Stimulated activated CD8-positive, alpha-beta memory T cell treated with anti-CD3 and anti-CD28 coated beads, Interleukin-15, amount 100 ng/mL, for 24 hours (primary cell): ENCODE data around the gene SLC1A7.
"Not testable (repeated sequence)": the region's sequence is repeated elsewhere in the genome, so short reads cannot be mapped to it uniquely, and the experiment has no call there.

Source experiments
- DNase-seq: peaks from one replicate; pipeline ENCODE4 v3.0.0-alpha.2; 2020; ENCODE audit warnings: low read depth

SLC1A7 gene

DNA sequence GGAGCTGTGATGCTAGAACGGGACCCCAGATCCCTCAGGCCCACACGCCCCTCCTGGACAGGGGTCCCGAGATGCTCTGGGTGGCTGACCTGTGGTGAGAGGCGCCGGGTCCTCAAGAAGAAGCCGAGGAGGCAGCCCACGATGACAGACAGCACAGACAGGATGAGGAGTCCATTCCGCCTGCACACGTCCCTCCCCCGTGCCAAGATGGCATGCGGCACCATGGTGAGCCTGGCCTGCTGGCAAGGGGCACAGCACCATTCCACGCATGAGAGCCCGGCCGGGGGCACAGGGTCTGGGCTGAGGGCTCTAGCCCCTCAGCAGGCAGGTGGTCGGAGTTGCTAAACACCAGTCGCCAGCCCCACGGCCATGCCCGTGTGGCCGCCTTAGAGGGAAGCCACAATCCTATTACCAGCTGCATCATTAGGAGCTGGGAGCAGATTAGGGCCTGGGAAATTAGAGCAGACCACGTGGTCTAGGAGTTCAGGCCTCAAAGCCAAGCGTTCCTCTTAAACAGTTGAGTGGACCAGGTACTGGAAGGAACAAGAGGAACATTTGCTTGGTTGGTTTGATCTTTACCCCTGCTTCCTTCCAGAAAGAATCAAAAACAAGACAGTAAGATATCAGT is at the start of gene SLC1A7:
TSS of gene SLC1A7 (minus strand) at position 413 of the 628 bp plus-strand sequence. CDS start at position 224, 189 bp downstream.
- no peak for DNase-seq

DNA sequence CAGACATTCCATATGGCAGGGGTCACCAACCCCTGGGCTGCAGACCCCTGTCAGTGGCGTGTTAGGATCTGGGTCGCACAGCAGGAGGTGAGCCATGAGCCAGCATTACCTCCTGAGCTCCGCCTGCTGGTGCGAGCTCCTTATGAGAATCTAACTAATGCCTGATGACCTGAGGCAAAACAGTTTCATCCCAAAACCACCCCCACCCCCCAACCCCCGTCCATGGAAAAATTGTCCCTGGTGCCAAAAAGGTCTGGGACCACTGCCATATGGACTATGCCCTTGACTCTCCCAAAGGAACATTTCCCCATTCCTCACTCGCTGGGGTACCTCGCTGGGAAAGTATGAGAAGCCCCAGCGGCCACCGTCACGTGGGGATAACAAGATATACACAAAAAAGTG is 47.8 kb upstream of the SLC1A7 start:
- DNase-seq, result no peak

DNA sequence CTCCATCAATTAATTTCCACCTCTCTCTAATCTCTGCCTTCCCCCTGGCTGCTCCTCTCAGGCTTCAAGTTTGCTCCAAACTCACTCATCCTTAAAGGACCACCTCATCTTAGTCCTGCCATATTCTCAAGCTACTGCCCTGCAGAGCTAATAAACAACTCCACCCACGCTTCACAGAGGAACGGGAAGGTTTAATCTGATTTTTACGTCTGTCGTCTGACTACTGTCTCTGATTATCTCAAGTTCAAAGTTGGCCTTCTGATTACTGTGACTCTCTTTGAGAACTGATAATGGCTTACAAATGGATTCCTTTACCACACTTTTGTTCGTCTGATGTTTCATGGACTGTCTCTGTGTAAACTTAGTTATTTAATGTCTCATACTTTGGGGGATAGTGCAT is 46.6 kb upstream of the SLC1A7 start:
- no peak for DNase-seq

DNA sequence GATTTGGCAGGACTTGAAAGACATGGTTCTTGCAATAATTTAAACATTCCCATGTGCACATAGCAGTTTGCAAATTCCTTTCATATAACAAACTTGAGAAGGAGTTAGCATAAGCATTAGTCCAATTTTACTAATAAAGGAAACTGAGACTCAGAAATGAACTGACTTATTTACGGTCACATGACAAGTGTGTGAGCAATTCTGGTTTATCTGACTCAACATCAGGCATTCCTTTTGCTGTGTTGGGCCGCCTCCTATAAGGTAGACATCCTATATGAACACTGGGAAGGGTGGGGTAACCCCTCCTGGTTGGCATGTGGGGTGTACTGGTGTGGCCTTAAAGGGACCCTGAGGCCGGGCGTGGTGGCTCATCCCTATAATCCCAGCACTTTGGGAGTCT is 45.7 kb upstream of the SLC1A7 start:
- no peak for DNase-seq

DNA sequence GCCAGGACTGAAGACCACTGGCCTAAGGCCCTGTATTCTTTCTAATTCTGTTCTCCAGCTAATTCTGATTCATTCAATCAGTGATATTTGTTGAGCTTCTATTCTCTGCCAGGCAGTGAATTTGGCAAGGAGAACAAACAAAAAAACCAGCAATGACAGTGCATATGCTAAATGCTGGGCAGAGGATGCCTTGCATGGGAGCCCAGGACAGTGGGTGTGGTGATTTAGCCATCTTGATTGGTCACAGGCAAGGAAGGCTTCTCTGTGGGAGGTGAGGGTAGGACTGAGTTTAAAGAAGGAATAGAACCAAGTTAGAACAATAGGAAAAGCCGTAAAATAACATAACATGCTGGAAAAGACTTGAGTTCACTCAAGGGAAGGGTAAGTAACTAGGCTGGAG is 45.0 kb upstream of the SLC1A7 start:
- no peak for DNase-seq

DNA sequence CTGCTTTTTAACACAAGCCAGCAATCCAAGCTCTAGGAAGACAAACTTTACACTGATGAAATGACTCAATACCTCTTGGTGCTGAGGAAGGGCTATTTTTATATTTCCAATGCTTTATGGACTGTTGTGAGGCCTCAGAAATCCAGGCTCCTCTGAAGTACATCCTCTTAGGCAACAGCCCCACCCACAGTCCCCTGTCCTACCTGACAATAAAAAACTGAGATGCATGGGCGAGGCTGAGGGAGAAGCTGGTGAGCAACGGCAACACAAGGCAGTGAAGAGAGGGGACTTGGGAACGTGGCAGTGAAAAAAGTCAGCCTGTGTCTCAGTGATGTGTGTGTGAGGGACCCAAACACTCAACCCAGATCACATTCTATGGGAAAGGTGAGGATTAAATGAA is 44.1 kb upstream of the SLC1A7 start:
- DNase-seq, result no peak

DNA sequence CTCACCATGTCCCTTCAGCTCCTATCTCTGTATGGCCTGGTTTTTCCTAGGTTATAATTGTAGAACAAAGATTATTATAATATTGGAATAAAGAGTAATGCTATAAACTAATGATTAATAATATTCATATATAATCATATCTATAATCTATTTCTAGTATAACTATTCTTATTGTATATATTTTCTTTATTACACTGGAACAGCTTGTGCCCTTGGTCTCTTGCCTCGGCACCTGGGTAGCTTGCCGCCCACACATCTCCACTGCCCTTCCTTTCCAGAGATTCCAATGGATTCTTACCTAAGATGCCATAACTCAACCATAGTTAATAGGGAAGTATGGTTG is 43.5 kb upstream of the SLC1A7 start:
- DNase-seq, result not testable (repeated sequence)

DNA sequence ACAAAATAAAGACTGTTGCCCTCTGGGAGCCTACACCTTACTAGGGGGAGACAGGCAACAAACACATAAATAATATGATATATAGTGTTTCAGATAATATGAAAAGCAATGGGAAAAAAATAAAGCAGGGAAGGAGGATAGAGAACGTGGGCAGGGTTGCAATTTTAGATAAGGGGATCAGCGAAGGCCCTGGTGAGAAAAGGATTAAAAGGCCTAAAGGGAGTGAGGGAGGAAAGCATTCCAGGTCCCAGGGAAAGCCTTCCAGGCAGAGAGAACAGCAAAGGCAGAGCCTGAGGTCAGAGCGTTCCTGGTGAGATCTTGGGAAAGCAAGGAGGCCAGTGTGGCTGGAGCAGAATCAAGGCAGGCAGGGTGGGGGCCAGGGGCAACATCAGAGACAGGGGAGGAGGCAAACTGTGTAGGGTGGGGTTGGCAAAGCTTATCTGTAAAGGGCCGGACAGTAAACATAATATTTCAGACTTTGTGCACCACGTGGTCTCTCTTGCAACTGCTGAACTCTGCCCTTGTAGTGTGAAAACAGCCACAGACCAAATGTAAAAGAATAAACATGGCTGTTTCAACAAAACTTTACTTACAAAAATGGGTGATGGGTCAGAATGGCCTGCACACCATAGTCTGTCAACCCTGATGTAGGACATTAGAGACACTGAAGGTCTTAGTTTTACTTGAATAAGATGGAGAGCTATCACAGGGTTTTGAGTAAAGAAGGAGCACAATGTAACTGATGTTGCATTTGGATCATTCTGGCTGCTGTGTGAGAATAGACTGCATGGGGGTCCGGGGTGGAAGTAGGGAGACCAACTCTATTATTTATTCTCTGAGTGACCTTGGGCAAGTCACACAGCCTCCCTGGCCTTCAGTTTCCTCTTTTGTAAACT is 40.9 kb upstream of the SLC1A7 start:
- DNase-seq, result no peak

DNA sequence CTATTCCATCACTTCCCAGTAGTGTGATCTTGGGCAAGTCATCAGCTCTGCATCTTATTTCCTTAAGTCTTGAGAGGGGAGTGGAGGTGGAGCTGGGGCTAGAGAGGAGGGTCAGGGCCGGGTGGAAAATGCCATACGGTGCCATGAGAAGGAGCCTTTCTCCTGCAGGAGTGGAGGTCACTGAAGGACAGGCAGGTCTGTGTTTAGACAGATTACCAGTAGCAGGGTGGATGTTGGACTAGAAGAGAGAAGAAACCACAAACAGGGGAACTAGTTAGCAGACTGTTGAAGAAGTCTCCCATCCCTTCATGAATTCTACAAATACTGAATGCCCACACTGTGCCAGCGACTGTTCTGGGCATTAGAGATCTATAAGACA is 40.3 kb upstream of the SLC1A7 start:
- DNase-seq, result no peak

DNA sequence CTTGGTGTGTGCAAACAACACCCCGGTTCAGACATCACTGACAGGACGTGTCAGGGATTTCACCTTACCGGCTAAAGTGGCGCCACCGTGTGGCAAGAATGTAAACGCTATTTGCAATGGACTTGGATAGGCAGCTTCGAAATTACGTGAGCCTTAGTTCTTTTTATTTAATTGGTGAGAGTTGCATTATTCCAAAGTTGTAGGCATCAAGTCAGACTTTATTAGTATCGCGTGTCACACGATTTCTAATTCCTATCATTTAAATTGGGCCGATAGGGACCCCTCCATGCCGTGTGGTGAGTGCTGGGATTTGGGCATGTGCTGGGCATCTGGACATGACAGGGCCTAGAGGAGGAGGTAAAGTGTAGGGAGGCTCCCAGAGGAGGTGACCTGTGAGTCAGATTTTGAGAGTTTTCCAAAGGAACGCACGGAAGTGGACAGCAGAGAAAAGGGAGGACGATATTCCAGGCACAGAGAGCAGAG is 39.7 kb upstream of the SLC1A7 start:
- peak; percentile 70 for DNase-seq

DNA sequence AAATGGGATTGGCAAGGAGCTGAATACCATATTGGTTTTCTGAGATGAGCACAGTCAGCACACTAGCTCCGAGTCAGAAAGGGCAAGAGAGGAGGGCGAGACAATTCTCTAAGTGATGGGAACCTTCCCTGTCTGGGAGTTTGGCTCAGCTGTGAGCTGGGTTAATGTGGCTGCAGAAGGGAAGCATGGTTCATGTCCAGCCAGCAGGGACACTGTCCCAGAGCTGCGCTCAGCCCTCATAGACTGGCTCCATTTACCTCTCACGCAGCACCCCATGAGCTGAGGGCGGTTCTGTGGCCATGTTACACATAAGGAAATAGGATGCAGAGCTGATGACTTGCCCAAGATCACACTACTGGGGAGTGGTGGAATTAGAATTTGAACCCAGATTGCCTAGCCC is 38.5 kb upstream of the SLC1A7 start:
- no peak for DNase-seq

DNA sequence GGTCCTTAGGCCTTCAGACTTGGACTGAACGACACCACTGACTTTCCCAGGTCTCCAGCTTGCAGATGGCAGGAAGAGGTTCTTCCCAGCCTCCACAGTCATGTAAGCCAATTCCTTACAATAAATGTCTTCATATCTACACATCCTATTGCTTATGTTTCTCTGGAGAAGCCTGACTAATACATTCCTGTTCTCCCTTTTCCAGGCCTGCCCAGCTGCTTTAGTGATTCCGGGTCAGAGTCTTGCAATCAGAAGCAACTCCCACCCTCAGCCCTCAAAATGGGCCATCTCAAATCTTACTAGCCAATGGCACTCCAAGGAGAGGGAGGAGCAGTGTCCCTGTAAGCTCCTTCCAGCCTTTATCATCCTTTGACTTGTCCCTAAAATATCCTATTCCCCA is 37.8 kb upstream of the SLC1A7 start:
- no peak for DNase-seq

DNA sequence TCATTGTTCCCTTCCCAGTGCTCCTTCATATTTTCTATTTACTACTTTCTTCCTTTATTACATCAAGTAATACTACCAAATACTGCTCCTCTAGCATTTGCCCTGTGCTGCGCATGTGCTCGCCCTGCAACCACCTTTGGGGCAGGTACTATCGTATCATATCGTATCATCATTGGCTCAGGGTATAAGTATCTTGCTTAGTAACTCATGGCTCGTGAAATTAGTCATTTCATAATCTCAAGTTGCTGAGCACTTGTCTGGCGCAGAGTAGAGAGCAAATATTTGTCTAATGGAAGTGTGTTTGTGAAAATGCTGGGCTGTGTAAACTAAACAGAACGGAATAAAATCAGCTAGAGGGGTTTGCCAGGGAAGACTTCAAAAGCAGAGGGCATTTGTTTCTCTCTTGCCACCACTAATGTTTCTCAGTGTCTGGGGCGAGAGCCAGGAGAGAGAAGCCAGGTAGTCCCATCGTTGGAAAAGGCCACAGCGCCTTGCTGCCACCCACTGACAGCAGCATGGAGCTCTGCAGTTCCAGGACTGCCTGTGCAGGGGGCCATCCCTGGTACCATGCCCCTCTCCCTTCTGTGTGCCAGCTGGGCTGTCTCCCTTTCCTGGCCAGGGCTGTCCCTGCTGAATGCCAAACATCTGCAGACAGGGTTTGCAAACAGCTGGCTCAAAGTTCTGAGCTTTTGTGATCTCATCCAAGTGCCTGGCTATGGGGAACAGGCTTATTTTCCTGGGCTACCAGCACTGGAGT is 34.2 kb upstream of the SLC1A7 start:
- DNase-seq, result no peak

DNA sequence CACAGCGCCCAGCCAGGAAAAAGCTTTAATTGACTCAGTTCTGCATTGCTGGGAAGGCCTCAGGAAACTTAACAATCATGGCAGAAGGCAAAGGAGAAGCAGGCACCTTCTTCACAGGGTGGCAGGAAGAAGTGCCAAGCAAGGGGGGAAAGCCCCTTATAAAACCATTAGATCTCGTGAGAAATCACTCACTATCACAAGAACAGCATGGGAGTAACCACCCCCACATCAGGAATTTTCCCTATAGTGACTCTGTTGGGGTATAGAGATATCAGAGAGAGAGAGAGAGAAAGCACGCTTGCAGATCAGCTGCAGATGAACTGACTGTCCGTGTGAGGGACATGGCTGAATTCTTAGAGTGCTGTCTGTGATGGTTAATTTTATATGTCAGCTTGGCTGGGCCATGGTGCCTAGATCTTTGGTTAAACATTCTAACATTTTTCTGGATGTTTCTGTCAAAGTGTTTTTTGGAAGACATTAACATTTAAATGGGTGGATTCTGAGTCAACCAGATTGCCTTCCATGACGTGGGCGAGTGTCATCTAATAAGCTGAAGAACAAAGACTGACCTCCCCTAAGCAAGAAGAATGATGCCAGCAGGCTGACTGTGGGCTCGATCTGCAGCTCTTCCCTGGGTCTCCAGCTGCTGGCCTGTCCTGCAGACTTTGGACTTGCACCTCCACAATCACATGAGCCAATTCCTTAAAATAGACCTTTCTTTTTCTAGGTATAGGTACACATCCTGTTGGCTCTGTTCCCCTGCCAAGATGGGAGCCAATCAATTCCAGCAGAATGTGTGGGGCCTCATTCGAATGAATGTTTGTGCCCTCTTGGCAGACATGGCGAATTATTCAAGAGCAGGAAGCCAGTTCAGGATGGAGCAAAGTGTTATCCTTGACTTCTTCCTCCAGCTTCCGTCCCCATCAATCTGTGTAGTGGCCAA is 32.8 kb upstream of the SLC1A7 start:
- no peak for DNase-seq

DNA sequence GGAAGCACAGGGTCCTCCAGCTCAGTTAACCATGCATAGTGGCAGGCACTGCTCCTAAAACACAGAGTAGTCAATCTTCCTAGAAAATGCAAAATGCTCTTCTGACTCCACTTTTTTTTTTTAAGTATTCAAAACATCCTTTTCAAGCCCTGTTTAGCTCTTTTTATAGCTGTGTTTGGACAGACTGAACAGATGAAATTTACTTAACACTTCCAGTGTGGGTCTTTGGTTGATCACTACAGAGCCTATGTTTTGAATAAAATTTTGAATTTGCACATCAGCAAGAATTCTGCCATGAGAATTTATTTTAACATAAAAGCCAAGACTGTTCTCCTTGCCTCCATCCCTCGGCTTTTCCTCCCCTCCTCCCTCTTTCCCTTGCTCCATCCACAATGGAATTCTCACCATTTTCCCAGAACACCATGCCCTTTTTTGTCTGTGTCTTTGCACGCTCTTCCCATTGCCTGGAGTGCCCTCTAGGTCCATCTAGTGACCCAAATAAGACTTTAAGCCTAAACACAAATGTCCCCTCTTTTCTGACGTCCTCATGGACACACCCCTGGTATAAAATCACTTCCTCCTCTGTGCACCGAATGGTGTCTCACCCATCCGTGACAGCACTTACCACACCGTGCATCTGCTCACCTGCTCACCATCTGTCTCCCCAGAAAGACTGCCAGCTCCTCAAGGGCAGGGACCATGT is 30.1 kb upstream of the SLC1A7 start:
- DNase-seq, result no peak

DNA sequence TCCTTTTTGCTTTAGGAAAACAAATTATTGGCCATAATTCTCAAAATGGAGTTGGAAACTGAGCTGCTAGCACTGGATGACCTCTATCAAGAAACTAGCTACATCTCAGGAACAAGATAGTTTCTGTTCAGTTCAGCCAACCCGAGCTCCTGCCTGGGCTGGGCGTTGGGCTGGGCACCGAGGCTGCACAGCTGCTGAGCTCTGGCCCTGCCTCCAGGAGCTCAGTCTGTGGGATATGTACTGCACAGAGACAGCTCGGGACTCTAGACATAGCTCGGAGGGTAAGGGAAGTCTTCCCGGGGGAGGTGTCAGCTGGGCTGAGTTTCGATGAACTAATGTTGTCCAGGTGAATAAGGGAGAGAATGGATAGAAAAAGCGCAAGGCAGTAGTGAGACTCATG is 24.5 kb upstream of the SLC1A7 start:
- no peak for DNase-seq

DNA sequence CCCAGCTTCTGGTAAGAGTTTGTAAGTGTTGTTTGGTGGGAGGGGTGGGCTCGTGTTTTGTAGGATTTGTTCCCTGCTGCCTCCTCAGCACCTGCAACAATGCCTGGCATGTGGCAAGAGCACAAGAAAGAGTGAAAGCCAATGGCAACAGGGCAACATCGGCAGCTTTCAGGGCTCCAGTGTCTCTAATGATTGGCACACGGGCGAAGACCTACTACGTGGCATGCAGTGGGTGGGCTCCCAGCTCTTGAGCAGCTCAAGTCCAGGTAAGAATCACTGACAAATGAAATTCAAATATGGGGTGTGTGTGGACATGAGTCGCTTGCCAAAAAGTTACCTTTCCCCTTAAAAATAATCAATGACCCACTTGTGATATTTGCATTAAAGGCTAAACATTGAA is 23.9 kb upstream of the SLC1A7 start:
- DNase-seq, result no peak

DNA sequence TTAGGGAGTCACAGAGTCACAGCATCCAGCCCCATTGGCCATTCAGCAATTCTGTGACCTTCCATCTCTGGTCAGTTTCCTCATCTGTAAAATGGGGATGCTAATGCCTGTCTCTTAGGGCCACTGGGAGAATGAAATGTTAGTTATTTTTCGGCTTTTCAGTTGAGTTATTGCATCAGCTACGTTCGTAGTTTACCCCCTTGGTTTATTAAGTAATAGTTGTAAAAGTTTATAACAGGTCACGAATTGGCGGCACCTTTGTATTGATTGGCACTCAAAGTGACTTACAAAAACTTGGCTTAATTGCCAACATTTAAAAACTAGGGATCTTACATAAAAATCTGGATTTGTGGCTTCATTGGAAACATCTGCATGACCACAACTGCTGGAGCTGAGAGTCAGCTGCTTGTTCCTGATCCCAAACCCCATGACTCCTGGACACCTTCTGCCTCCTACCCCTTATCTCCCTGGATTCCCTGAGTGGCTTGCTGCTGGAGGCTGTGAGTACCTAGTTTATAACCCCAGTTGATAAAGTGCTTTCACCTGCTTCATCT is 23.0 kb upstream of the SLC1A7 start:
- no peak for DNase-seq

DNA sequence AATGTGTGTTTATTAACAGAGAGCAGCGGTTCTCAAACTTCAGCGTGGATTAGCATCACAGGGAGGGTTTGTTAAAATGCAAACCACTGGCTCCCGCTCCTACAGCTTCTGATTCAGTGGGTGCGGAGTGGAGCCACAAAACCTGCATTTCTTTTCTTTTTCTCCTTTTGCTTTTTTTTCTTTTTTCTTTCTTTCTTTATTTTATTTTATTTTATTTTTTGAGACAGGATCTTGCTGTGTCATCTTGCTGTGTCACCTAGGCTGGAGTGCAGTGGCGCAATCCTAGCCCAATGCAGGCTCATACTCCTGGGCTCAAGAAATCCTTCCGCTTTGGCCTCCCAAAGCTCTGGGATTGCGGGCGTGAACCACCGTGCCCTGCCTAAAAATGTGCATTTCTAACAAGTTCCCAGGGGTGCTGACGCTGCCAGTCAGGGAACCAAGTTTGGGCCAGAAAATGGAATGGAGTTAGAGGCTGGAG is 20.9 kb upstream of the SLC1A7 start:
- no peak for DNase-seq

DNA sequence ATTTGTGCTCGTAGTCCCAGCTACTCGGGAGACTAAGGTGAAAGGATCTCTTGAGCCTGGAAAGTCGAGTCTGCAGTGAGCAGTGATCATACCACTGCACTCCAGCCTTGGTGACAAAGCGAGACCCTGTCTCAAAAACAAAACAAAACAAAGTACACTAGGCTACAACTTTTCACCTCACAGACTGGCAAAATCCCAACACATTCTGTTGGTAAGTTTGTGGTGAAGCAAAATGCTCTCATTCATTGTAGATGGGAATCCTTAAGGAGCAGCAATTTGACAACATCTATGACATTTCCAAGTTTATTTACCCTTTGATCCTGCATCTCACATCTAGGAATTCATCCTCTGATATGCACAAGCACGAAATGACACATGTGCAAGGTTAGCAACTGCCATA is 20.2 kb upstream of the SLC1A7 start:
- DNase-seq, result no peak

DNA sequence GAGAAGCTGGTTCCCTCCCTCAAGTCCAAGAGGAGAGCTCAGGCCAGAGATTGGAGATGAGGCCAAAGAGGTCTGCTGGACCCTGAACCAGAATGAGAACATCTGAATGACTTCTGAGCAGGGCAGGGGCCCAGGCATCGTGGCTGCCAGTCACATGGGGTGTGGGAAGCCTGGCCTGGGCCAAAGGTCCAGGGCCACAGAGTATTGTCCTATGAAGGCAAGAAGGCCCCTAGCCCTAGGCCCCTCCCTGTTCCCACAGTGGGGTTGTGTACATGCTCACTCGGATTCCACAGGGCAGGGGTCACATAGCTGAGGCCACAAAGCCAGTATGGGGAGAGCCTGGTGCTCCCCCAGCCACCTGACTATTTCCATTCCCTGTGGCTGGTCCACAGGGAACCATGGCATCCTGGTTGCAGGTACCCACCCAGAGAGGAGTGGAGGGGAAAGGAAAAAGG is 18.5 kb upstream of the SLC1A7 start:
- no peak for DNase-seq
